Measurements from ENCODE around the gene RTRAF. TPM values are rescaled to one million over a fixed set of nuclear protein-coding genes. Genes with fewer than 3 reads are reported as not detected.

Gene RTRAF
- total and polyA plus RNA-seq, 2 of the 8 experiments (the other 6 are each of a cell fraction or from before 2014, with no cell fraction given), result 149 to 359 TPM

DNA sequence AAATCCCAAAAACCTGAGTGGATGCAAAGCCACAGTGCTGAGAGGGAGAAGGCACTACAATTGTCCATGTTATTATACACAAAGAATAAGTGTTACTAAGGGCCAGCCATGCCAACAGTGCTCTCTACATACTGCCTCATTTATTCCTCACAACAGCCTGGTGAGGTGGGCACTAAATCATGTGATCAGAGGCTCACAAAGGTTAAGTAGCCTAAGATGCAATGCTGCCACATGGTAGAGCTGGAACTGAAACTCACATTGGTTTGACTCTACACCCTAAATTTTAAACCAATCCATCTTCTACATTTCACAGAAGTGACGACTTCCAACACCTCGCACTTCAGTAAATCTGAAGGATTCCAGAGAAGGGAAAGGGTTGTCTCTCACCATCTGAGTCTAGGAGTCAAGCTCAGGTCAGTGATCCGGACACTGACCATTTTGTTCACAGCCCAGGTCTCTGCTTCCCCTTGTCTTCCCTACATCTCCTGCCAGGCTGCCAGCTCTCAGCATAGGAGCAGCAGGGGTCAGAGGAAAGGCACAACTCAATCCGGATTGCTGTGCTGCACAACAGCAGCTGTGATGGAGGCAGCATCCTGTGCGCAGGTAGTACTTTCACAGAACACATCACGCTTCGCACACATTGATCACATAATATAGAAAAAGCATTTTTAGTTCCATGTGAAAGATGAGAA, 49.9 kb downstream of the RTRAF start (continued):
- TF ChIP-seq ZNF274 (IDR thresholded peaks at IDR 0.05; ENCODE audit: borderline replicate concordance, extremely low read depth, low read length), result no peak
- TF ChIP-seq BRCA1 (IDR thresholded peaks at IDR 0.05; ENCODE audit: low read depth, low read length), result no peak
- TF ChIP-seq SP4 (IDR thresholded peaks at IDR 0.05; ENCODE audit: low read length), result no peak

Measured in H1 (cell line).